HG03280 (cell line): ENCODE data around the gene YIF1B.

ENCODE experiments used
- ATAC-seq: cut with Tn5 transposase; IDR thresholded peaks from one replicate; pipeline ENCODE4 v1.9.1; 2021; ENCODE audit warnings: mild to moderate bottlenecking, moderate library complexity; ENCODE audit not compliant: unreplicated experiment

Gene YIF1B

DNA sequence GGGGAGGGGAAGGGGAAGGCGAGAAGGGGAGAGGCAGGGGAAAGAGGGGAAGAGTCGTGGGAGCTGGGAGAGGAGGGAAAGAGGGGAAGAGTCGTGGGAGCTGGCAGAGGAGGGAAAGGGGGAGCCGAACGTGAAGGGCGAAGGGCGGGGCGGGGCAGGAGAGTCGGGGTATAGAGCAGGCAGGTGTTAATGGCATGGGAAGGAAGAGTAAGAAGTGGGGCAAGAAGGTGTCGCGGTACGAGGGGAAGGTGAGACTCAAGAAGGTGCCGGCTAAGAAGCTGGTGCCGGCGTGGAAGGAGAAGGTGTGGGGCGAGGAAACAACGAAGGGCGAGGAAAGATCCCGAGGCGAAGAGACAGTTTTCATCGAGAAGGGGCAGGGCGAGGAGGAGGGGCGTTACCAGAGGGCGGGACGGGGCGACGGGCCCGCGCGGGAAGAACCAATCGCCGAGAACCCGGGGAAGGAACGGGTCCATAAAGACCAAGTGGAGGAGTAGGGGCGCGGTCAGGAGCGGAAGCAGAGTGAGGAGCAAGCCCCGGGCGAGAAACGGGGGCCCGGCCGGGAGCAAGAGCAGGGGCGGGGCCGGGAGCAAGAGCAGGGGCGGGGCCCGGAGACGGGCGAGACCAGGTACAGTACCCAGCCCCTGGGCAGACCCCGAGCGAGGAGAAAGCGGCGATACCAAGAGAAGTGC lies 20.3 kb upstream of the YIF1B start:
- peak; percentile 69 for ATAC-seq

DNA sequence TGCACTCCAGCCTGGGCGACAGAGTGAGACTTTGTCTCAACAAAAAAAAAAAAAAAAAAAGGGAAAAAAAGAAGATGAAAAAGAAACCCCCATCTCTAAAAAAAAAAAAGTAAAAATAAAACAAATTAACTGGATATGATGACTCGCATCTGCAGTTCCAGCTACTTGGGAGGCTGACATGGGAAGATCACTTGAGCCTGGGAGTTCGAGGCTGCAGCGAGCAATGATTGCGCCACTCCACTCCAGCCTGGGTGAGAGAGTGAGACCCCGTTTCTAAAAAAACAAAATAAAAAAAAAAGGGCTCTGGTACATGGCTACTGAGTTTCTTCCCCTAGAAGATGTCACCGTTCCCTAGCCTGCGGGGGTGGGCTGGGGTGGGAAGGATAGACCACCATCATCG lies 17.5 kb upstream of the YIF1B start:
- ATAC-seq = no peak

DNA sequence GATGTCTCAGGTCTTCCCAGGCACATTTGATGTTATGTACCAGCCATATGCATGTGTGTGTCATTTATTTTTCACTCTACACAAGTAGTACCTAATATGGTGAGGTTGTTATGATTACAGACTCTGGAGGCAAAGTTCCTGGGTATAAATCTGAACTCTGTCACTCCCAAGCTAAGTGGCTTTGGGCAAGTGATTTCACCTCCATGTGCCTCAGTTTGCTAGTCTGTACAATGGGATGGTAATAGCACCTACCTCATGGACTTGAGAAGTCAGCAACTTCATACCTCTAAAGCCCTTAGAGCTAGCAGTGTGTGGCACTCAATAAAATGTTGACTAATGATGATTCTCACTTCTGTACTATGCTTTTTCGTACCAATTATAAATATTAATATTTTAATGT lies 16.0 kb upstream of the YIF1B start:
- no peak for ATAC-seq

DNA sequence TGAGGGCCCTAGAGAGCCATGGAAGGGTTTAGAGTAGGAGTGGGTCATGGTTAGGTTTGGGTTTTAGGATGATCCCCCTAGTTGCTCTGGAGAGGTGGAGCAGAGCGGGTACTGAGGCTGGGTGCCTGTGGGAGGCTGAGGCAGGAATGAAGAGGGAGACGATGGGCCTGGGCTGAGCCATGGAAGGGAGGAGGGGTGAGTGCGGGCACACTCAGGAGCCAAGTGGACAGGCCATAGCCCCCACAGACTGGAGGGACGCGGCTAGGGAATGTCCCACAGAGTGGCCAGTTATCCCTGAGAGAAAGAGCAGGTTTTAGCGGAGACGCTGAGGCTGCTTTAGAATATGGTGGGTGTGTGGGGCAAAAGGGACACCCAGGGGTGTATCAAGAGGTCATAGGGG lies 13.9 kb upstream of the YIF1B start:
- no peak for ATAC-seq

DNA sequence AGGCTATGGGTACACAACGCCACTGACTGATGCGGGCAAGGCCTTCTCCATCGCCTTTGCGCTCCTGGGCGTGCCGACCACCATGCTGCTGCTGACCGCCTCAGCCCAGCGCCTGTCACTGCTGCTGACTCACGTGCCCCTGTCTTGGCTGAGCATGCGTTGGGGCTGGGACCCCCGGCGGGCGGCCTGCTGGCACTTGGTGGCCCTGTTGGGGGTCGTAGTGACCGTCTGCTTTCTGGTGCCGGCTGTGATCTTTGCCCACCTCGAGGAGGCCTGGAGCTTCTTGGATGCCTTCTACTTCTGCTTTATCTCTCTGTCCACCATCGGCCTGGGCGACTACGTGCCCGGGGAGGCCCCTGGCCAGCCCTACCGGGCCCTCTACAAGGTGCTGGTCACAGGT lies 10.8 kb upstream of the YIF1B start:
- no peak for ATAC-seq

DNA sequence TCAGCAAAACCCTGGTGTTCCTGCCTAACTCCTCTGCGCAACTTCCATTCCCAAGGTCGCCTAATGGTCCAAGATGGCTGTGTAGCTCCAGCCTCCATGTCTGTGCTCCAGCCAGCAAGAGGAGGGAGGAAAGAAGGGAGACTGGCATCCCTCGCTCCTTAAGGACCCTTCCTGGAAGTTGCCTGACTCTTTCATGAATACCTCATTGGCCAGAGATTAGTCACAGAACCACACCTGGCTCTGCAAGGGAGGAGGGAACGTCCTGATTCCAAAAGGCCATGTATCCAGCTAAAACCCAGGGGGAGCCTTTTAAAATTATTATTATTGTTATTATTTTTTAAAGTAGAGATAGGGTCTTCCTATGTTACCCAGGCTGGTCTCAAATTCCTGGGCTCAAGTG lies 8.7 kb upstream of the YIF1B start:
- no peak for ATAC-seq

DNA sequence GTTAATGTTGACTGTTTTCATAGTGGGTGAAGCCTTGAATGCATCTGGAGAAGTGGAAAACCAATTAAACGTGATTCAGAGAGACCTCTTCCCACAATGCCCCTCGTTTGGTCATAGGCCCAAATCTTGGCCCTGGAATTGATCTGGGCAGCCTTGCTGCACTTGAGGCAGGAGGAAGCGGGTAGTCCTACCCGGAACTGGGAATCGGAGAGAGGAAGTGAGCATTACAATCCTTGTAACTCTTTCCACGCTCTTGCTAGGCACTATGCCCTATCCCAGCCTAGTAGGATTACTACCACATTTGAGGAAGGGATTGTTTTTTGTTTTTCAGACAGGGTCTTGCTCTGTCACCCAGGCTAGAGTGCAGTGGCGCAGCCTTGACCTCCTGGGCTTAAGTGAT lies 7.5 kb upstream of the YIF1B start:
- ATAC-seq = no peak

DNA sequence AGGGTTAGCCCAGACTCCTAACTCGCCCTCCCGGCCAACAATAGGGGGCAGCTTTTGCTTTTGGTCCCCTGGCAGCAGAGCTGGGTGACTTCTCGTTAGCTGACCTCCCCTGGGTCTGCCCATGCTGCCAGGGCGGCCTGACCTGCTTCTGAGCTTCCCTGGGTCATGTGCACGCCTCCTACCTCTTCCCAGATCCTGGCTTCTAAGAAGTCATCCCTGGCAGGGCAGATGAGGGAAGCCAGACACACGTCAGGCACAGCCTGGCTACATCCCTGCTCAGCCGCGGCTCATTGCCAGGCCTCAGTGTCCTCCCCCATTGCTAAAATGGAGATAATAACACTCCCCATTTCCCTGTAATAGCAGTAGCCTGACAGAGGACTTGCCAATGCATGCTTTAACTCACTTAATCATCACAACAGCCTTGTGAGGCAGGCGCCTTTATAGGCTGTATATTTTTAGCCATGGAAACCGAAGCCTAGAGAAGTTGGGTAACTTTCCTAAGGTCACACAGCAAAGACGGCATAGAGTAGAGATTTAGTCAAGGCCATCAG lies 6.0 kb upstream of the YIF1B start:
- no peak for ATAC-seq

DNA sequence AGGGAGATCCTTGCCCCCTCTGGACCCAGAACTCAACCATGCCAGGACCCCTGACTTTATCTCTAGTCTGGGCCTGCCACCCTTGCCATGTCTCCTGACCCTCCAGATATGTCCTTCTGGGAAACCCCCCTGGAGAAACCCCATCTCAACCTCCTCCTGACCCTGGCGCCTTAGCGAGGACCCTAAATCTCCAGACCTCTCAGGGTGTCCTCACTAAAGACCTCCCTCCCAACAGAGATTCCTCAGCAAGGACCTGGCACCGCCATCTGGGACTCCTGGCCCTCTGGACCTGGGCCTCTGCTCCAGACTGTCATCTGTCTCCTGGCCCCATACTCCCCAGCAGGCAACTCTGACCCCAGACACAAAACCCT lies 5.2 kb upstream of the YIF1B start:
- ATAC-seq = no peak

DNA sequence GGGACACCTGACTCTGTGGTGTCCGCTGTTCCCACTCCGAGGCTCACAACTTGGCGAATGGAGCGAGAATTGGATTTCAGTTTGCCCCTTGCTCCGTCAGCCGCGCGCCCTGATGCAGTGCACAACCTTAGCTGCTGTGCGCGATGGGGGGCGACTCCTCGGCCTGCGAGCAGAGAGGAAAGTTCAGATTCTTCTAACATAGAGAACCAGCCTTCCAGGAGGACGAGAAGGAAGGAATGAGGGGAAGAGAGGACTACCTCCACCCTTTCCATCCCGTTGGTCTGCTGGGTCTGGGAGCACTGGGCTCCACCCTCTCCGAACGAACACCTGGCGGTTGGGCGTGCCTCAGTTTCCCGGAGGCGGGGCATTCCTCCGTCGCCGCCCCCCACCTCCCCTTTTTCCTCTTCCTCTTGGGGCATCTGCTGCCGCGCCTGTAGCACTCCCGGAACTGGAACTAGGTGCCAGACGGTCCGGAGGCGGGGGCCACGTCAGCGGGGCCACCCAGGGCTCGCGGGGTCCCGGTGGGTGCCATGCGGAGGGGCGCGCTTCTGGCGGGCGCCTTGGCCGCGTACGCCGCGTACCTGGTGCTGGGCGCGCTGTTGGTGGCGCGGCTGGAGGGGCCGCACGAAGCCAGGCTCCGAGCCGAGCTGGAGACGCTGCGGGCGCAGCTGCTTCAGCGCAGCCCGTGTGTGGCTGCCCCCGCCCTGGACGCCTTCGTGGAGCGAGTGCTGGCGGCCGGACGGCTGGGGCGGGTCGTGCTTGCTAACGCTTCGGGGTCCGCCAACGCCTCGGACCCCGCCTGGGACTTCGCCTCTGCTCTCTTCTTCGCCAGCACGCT lies 3.9 kb upstream of the YIF1B start, which contains the start of gene KCNK6:
Gene KCNK6 (plus strand): TSS at position 425 of the 838 bp plus-strand sequence. CDS start 106 bp downstream, at position 531.
- no peak for ATAC-seq

DNA sequence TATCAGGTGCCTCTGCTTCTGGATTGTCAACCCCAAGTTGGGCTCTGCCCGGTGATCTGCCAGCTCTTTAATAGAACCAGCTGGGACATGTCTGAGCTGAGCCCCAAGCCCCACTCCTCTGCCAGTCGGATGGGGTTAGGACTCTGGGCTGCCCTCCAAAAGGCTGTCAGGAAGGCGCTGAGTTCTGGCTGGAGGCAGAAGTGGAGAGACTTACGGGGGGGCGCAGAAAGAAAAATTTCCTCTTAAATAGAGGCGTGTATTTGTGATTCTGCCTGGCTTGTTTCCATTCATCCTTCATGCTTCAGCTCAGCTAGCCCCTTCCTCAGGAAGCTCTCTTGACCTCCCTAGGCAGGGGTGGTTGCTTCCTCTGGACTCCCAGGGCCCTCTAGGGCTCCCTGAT lies 2.9 kb upstream of the YIF1B start:
- no peak for ATAC-seq

DNA sequence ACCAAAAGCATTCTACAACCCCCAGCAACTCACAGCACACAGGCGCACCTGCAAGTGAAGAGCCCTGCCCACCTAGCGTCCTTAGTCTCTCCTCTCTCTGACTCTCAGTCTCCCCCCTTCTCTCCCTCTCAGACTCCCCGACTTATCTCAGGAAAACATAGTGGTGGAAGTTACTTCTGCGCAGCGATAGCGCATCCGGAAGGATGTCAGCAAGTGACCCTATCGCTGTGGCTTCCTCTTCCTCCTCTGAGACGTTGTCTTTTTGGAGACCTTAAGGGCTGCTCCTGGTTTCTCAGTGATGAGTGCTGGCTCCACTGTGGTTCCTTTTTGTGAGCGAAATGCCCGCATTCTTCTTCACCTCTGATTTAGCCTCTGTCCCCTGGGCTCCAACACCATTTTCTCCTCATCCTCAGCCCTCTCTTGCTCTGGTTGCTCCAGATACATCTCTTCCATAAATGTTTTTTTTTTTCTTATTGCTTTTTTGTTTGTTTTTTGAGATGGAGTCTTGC lies 1.4 kb upstream of the YIF1B start:
- ATAC-seq = no peak

DNA sequence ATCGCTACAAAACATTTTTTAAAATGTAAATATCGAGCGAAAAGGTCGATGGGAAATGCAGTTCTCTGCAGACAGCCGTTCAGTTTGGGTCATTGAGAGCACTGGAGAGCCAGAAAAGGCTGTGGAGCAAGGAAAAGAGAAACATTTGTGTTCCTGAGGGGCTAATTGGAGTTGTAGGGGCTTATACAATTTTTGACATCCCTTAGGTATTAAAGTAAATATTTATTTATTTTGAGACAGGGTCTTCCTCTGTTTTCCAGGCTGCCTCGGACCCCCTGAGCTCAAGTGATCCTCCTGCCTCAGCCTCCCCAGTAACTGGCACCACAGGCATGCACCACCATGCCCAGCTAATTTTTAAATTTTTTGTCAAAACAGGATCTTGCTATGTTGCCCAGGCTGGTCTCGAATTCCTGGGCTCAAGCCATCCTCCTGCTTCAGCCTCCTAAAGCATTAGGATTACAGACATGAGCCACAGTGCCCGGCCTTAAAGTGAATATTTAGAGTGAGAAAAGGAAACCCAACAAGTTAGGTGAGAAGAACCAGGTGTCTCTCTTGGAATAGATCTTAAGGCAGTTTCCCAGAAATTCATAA lies 825 bp upstream of the YIF1B start:
- ATAC-seq = no peak

DNA sequence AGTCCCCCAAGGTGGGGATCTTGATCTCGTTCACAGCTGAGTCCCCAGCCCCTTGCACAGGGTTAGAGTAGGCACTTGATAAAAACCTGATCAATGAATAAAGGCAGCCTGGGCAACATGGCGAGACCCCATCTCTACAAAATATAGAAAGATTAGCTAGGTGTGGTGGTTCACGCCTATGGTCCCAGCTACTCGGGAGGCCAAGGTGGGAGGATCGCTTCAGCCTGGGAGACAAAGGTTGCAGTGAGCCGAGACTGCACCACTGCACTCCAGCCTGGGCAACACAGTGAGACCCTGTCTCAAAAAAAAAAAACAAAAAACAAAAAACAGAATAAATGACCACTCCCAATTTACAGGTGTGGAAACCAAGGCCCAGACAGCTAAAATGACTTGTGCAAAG lies 4.8 kb downstream of the YIF1B start:
- ATAC-seq = no peak

DNA sequence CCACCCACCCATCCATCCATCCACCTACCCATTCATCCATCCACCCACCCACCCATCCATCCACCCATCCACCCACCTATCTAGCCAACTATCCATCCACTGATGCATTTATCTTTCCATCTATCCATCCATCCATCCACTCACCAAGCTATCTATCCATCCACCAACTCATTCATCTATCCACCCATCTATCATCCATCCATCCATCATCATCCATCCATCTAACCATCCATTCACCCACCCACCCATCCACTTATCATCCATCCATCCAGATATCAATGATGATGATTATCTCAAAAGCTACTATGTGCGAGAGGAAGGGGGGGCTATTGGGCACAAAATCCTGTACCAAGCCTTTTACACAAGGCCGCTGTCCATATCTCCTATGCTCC lies 5.5 kb downstream of the YIF1B start:
- ATAC-seq = no peak

DNA sequence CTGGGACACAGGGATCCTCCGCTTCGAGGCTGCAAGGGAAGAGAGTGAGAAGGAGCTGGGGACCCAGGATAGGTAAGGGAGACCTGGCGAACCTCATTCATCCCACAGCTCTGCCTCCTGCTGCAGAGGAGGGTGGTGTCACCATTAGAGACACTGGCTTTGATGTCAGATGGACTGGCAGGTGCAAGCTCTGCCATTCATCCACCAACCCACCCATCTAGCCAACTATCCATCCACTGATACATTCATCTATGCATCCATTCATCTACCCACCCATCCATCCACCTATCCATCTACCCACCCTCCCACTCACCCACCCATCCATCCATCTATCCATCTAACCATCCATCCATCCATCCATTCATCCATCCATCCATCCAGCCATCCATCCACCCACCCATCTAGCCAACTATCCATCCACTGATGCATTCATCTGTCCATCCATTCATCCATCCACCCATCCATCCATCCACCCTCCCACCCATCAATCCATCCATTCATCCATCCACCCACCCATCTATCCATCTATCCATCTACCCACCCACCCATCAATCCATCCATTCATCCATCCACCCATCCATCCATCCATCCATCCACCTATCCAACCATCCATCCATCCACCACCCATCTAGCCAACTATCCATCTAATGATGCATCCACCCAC lies 6.0 kb downstream of the YIF1B start:
- no peak for ATAC-seq

DNA sequence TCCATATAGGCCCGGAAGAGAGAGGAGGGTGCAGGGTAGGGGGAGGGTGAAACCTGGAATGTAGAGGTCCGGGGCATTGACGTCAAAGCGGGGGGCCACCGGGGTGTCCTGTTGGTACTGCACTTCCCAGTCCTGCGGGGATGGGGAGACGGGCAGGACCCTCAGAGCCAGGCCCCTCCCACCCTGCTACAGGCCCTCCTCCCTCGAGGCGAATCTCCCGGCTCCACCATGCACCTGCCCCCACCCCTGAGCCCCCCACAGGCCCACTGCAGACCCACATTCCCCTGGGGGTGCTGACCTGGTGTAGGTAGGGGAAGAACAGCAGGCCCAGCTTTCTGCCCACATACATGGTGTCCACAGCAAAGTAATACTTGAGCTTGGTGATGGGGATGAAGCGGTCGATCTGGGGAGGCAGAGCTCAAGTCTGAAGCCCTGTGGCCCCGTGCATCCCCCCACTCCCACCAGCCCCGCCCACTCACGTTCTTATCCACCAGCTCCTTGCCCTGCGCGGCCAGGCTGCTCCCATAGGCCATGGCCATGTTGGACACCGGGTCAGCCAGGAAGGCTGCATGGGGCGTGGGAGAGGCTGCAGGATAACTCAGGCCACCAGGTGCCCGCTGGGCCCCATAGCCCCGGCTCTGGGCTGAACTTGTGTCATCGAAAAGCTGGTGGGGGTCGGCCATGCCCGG lies 6.7 kb downstream of the YIF1B start:
- no peak for ATAC-seq

DNA sequence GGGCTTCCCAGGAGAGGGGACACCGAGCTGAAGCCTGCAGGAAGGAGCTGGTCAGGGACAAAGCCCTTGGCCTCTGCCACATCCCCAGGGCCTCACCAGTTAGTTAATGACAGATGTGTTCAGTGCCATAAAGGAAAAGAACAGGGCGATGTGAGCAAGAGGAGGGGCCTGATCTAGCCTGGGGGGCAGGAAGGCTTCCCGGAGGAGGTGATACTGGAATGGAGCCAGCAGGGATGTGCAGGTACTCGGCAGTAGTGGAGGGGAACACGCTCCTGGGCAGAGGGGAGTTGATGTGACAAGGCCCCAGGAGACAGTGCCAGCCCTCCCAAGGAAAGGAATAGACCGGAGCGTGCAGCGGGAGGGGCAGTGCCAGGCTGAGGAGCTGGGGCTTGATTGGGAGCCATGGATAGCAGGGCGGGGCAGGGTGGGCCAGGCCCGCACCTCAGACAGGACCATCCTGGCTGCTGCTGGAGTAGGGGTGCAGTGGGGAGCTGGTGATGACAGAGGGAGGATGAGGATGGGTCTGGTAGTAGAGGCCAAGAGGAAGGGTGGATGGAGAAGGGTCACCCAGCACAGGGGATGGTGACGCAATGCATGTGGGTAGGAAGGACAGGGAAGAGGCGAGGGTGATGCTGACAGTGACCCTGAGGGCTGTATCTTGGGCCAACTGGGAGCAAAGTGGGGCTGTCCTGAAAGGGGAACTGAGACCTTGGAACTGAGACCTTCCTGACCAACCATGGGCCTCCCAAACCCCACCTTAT lies 7.6 kb downstream of the YIF1B start:
- no peak for ATAC-seq

DNA sequence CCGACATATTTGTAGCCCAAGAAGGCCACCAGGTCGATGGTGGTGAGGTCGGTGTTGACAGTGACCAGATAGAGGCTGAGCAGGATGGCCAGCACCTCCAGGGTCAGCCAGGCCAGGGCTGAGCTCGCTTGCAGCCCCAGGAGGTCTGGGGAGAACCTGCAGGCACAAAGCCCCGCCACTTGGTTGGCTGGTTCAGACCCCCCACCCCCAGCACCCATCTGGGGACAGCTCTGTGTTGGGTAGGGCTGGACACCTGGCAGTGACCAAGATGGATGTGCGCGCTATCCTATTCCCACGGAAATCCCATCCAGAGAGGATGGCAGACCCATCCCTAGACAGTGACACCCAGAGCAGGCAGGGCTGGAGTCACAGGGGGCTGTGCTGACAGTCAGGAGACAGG lies 8.2 kb downstream of the YIF1B start:
- ATAC-seq = no peak

DNA sequence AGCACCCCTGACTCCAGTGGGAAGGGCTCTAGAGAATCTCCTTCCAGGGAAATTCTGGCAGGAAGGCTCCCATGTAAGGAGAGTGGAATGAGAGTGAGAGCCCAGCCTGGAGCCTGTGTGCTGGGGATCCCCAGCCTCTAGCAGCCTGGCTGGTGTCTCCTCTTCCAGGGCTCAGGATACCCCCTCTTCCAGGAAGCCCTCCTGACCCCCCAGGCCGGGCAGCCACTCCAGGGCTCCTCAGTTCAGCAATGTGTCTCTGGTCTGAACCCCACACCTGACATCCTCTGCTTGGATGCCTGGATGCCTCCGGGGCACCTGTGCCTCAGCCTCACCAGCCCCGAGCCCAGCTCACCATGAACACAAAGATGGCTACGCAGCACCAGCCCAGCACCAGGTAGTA lies 8.7 kb downstream of the YIF1B start:
- no peak for ATAC-seq
